ENCODE data around the gene NBPF1. TPM values are rescaled to one million over a fixed set of nuclear protein-coding genes. Genes with fewer than 3 reads are reported as not detected.
A peak's percentile ranks its signal among the peaks of the same experiment; 100 is the strongest.
"Not testable (repeated sequence)": the region's sequence is repeated elsewhere in the genome, so short reads cannot be mapped to it uniquely, and the experiment has no call there.

The NBPF1 gene
- total RNA-seq, 1 donor from 2014 or later = 11.7 TPM

GRCh38 chr1:16534829-16535456 is 78.4 kb downstream of the NBPF1 start:
- ATAC-seq (ENCODE audit: poor library complexity) (peak; percentile 85), DNase-seq (peak; percentile 59)
- intact Hi-C loops (cut with DNase I) = not testable (repeated sequence)

GRCh38 chr1:16534239-16534828 is 79.0 kb downstream of the NBPF1 start:
- DNase-seq = not testable (repeated sequence)
- peak; percentile 44 for ATAC-seq (ENCODE audit: poor library complexity)

GRCh38 chr1:16532235-16532991 is 81.0 kb downstream of the NBPF1 start:
- intact Hi-C loops (cut with DNase I); DNase-seq; ATAC-seq (ENCODE audit: poor library complexity): not testable (repeated sequence)

More at GRCh38 chr1:16534239-16534828, 79.0 kb downstream of the NBPF1 start:
- intact Hi-C loops (cut with DNase I) = not testable (repeated sequence)

GRCh38 chr1:16528338-16528737 is 85.0 kb downstream of the NBPF1 start:
- ATAC-seq (ENCODE audit: poor library complexity); intact Hi-C loops (cut with DNase I); DNase-seq: not testable (repeated sequence)

GRCh38 chr1:16525769-16526168 is 87.6 kb downstream of the NBPF1 start:
- ATAC-seq (ENCODE audit: poor library complexity); DNase-seq; intact Hi-C loops (cut with DNase I): not testable (repeated sequence)

- ATAC-seq (ENCODE audit: poor library complexity); intact Hi-C loops (cut with DNase I); DNase-seq: not testable (repeated sequence)
Measured at GRCh38 chr1:16521679-16522078, 91.7 kb downstream of the NBPF1 start.

GRCh38 chr1:16521288-16521583 is 92.1 kb downstream of the NBPF1 start:
- ATAC-seq (ENCODE audit: poor library complexity) = no peak
- intact Hi-C loops (cut with DNase I) = no loop called here
- no peak for DNase-seq

- DNase-seq; ATAC-seq (ENCODE audit: poor library complexity); intact Hi-C loops (cut with DNase I): not testable (repeated sequence)
Measured at GRCh38 chr1:16520435-16521287, 92.7 kb downstream of the NBPF1 start.

- DNase-seq; intact Hi-C loops (cut with DNase I); ATAC-seq (ENCODE audit: poor library complexity): not testable (repeated sequence)
Measured at GRCh38 chr1:16519255-16519951, 94.0 kb downstream of the NBPF1 start.

- intact Hi-C loops (cut with DNase I); DNase-seq; ATAC-seq (ENCODE audit: poor library complexity): not testable (repeated sequence)
Measured at GRCh38 chr1:16518913-16519254, 94.5 kb downstream of the NBPF1 start.

- ATAC-seq (ENCODE audit: poor library complexity); intact Hi-C loops (cut with DNase I); DNase-seq: not testable (repeated sequence)
Measured at GRCh38 chr1:16516694-16517410, 96.5 kb downstream of the NBPF1 start.

- intact Hi-C loops (cut with DNase I) = not testable (repeated sequence)
- ATAC-seq (ENCODE audit: poor library complexity) = peak; percentile 73
- peak; percentile 87 for DNase-seq
Measured at GRCh38 chr1:16514107-16515055, 99.0 kb downstream of the NBPF1 start, which contains the start of gene RNU1-1. Gene RNU1-1 (minus strand): TSS chr1:16514285.

- intact Hi-C loops (cut with DNase I); DNase-seq: not testable (repeated sequence)
- peak; percentile 97 for ATAC-seq (ENCODE audit: poor library complexity)
Measured at GRCh38 chr1:16513412-16514106, 99.8 kb downstream of the NBPF1 start.

- DNase-seq; ATAC-seq (ENCODE audit: poor library complexity); intact Hi-C loops (cut with DNase I): not testable (repeated sequence)
Measured at GRCh38 chr1:16512624-16513411, 100.5 kb downstream of the NBPF1 start.
